Esophagus squamous epithelium (tissue), 4 donors: Measurements from ENCODE around the gene NUBP1.

Experiments used
- POLR2A ChIP-seq, 4 donors: fragments of 450-650 bp; IDR thresholded peaks; one replicate each; pipeline ENCODE4 v1.6.1; 2017; ENCODE audit warnings: antibody characterized with exemption in 4 of 4, mild to moderate bottlenecking in 4 of 4, moderate library complexity in 3 of 4
- TF ChIP-seq, protein P1 (sequence below), 6 experiments: fragments of 450-650 bp in 4 of 6; fragments of 200-600 bp in 2 of 6; sonication (generic) in 2 of 6; IDR thresholded peaks; one replicate each; pipeline ENCODE4 v1.5.1; 2016 to 2019; ENCODE audit warnings: antibody characterized with exemption in 6 of 6, mild to moderate bottlenecking in 4 of 6, moderate library complexity in 4 of 6

GRCh38 chr16:10740845-10741208 is 2.8 kb upstream of the NUBP1 start:
- TF ChIP-seq, protein P1, sequence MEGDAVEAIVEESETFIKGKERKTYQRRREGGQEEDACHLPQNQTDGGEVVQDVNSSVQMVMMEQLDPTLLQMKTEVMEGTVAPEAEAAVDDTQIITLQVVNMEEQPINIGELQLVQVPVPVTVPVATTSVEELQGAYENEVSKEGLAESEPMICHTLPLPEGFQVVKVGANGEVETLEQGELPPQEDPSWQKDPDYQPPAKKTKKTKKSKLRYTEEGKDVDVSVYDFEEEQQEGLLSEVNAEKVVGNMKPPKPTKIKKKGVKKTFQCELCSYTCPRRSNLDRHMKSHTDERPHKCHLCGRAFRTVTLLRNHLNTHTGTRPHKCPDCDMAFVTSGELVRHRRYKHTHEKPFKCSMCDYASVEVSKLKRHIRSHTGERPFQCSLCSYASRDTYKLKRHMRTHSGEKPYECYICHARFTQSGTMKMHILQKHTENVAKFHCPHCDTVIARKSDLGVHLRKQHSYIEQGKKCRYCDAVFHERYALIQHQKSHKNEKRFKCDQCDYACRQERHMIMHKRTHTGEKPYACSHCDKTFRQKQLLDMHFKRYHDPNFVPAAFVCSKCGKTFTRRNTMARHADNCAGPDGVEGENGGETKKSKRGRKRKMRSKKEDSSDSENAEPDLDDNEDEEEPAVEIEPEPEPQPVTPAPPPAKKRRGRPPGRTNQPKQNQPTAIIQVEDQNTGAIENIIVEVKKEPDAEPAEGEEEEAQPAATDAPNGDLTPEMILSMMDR (IDR thresholded peaks at IDR 0.05): no peak
- no peak for TF ChIP-seq POLR2A (IDR thresholded peaks at IDR 0.05)
